ENCODE results near the gene SORBS2.

The SORBS2 gene

GRCh38 chr4:185836241-185837084, 24.5 kb upstream of the SORBS2 start:
- no peak for DNase-seq (ENCODE audit: low read depth in 4 of 4, low spot score in 1 of 4)

- no peak for DNase-seq (ENCODE audit: low read depth in 4 of 4, low spot score in 1 of 4)
Measured at GRCh38 chr4:185835814-185836213, 23.8 kb upstream of the SORBS2 start.

GRCh38 chr4:185835336-185835735, 23.3 kb upstream of the SORBS2 start:
- DNase-seq (ENCODE audit: low read depth in 4 of 4, low spot score in 1 of 4), result no peak

GRCh38 chr4:185834778-185835177, 22.8 kb upstream of the SORBS2 start:
- no peak for DNase-seq (ENCODE audit: low read depth in 4 of 4, low spot score in 1 of 4)

- no peak for DNase-seq (ENCODE audit: low read depth in 4 of 4, low spot score in 1 of 4)
Measured at GRCh38 chr4:185834088-185834487, 22.1 kb upstream of the SORBS2 start.

- no peak for DNase-seq (ENCODE audit: low read depth in 4 of 4, low spot score in 1 of 4)
Measured at GRCh38 chr4:185833055-185833598, 21.1 kb upstream of the SORBS2 start.

GRCh38 chr4:185831125-185831815, 19.3 kb upstream of the SORBS2 start:
- no peak for DNase-seq (ENCODE audit: low read depth in 4 of 4, low spot score in 1 of 4)

GRCh38 chr4:185830263-185830994, 18.4 kb upstream of the SORBS2 start:
- no peak for DNase-seq (ENCODE audit: low read depth in 4 of 4, low spot score in 1 of 4)

GRCh38 chr4:185826381-185826780, 14.4 kb upstream of the SORBS2 start:
- DNase-seq (ENCODE audit: low read depth in 4 of 4, low spot score in 1 of 4), result no peak

- DNase-seq (ENCODE audit: low read depth in 4 of 4, low spot score in 1 of 4), result no peak
Measured at GRCh38 chr4:185825737-185826136, 13.7 kb upstream of the SORBS2 start.

GRCh38 chr4:185822791-185823190, 10.8 kb upstream of the SORBS2 start:
- no peak for DNase-seq (ENCODE audit: low read depth in 4 of 4, low spot score in 1 of 4)

GRCh38 chr4:185821029-185821419, 9.0 kb upstream of the SORBS2 start:
- DNase-seq (ENCODE audit: low read depth in 4 of 4, low spot score in 1 of 4), result no peak

GRCh38 chr4:185820146-185821028, 8.4 kb upstream of the SORBS2 start:
- DNase-seq (ENCODE audit: low read depth in 4 of 4, low spot score in 1 of 4), result no peak

- DNase-seq (ENCODE audit: low read depth in 4 of 4, low spot score in 1 of 4), result no peak
Measured at GRCh38 chr4:185819144-185819543, 7.2 kb upstream of the SORBS2 start.

GRCh38 chr4:185817403-185817818, 5.4 kb upstream of the SORBS2 start:
- DNase-seq (ENCODE audit: low read depth in 4 of 4, low spot score in 1 of 4), result no peak

GRCh38 chr4:185813133-185813532, 1.1 kb upstream of the SORBS2 start:
- DNase-seq (ENCODE audit: low read depth in 4 of 4, low spot score in 1 of 4), result no peak

GRCh38 chr4:185810746-185811508, 1.1 kb downstream of the SORBS2 start:
- no peak for DNase-seq (ENCODE audit: low read depth in 4 of 4, low spot score in 1 of 4)

GRCh38 chr4:185809533-185810071, 2.4 kb downstream of the SORBS2 start:
- DNase-seq (ENCODE audit: low read depth in 4 of 4, low spot score in 1 of 4), result no peak

GRCh38 chr4:185809121-185809520, 2.9 kb downstream of the SORBS2 start:
- DNase-seq (ENCODE audit: low read depth in 4 of 4, low spot score in 1 of 4), result no peak

- DNase-seq (ENCODE audit: low read depth in 4 of 4, low spot score in 1 of 4), result no peak
Measured at GRCh38 chr4:185805979-185806378, 6.0 kb downstream of the SORBS2 start.
